Activated CD4-positive, alpha-beta memory T cell treated with anti-CD3 and anti-CD28 coated beads, Interleukin-2, amount 10 ng/mL, durations not matched to agents 7 days and 5 days (primary cell): ENCODE measurements around the gene PRDX1. TPM values are rescaled to one million over a fixed set of nuclear protein-coding genes. Genes with fewer than 3 reads are reported as not detected.

Source experiments
- CTCF ChIA-PET: fragments of 350-600 bp; sonication (Branson Sonifier 250); formaldehyde crosslinking; loops from one replicate; lab custom pipeline; 2021; ENCODE audit warnings: antibody characterized with exemption, inconsistent platforms; lab: Charles Lee
- POLR2A ChIA-PET: fragments of 350-600 bp; sonication (Branson Sonifier 250); formaldehyde crosslinking; loops from one replicate; lab custom pipeline; 2021; ENCODE audit warnings: antibody characterized with exemption; lab: Charles Lee
- DNase-seq: peaks from one replicate; pipeline ENCODE4 v3.0.0-alpha.2; 2020
- H3K27ac Mint-ChIP-seq: one replicate; pipeline ENCODE4 v1.8.0; 2021; ENCODE audit warnings: mild to moderate bottlenecking, mixed read lengths
- H3K27me3 Mint-ChIP-seq: one replicate; pipeline ENCODE4 v1.8.0; 2021; ENCODE audit warnings: mixed read lengths
- H3K36me3 Mint-ChIP-seq: one replicate; pipeline ENCODE4 v1.8.0; 2021; ENCODE audit warnings: low read depth, mixed read lengths
- H3K4me1 Mint-ChIP-seq: one replicate; pipeline ENCODE4 v1.8.0; 2021; ENCODE audit warnings: mixed read lengths
- H3K4me3 Mint-ChIP-seq: one replicate; pipeline ENCODE4 v1.8.0; 2021; ENCODE audit warnings: mild to moderate bottlenecking, mixed read lengths
- H3K9me3 Mint-ChIP-seq: one replicate; pipeline ENCODE4 v1.8.0; 2021; ENCODE audit warnings: mixed read lengths
- total RNA-seq, 2 experiments: library from RNA; stranded (reverse); gene quantifications; one replicate each; pipeline ENCODE4 v1.2.3, GENCODE V29; 2021

PRDX1 gene
- 100 to 1,000 TPM; 296 to 309 TPM for total RNA-seq

GRCh38 chr1:45521413-45522323, at the start of gene PRDX1:
PRDX1 (minus strand) TSS chr1:45521884; CDS start chr1:45519043, 2,841 bp downstream.
- Mint-ChIP-seq H3K9me3 (no peaks in the 10 kb centered on the region), H3K4me1 (peaks cover 49% of the 10 kb centered on the region)
- DNase-seq = peak; percentile 97

GRCh38 chr1:45570631-45571030, 48.9 kb upstream of the PRDX1 start:
- POLR2A ChIA-PET = interaction anchor here (0.7 to 5.4 kb wide), 8 partner anchors 13 to 71 kb away, joined by 3 to 35 read pairs (median 11); partner anchors contain the start of genes AKR1A1, CCDC163, MMACHC and NASP

More at GRCh38 chr1:45521413-45522323, at the start of gene PRDX1:
- ChIA-PET CTCF (interaction anchor here (0.6 to 2.4 kb wide), 15 partner anchors 10 to 218 kb away, joined by 3 to 23 read pairs (median 6); partner anchors contain the start of genes AKR1A1, MUTYH and TOE1), POLR2A (interaction anchor here (0.6 to 5.5 kb wide), 44 partner anchors 8 to 1576 kb away, joined by 3 to 142 read pairs (median 7); partner anchors contain the start of genes AKR1A1, BTBD19, CCDC163 and EIF2B3)
- H3K36me3 Mint-ChIP-seq = peaks cover 31% of the 10 kb centered on the region
- peak within 1 kb of the TSS; percentile 95 for H3K4me3 Mint-ChIP-seq
- peaks cover 10% of the 10 kb centered on the region for H3K27me3 Mint-ChIP-seq
- peak within 1 kb of the TSS; percentile 88 for H3K27ac Mint-ChIP-seq

GRCh38 chr1:45569962-45570581, 48.4 kb upstream of the PRDX1 start:
- POLR2A ChIA-PET = interaction anchor here (0.6 to 5.4 kb wide), 9 partner anchors 13 to 221 kb away, joined by 3 to 35 read pairs (median 6); partner anchors contain the start of genes AKR1A1, CCDC163, MMACHC and NASP

More at GRCh38 chr1:45570631-45571030, 48.9 kb upstream of the PRDX1 start:
- CTCF ChIA-PET = interaction anchor here (0.6 to 7.6 kb wide), 16 partner anchors 9 to 268 kb away, joined by 3 to 120 read pairs (median 5); partner anchors contain the start of genes CCDC163, MMACHC, MUTYH and PRDX1
- Mint-ChIP-seq H3K27me3 (no peaks in the 10 kb centered on the region), H3K9me3 (no peaks in the 10 kb centered on the region), H3K4me1 (no peaks in the 10 kb centered on the region), H3K36me3 (peaks cover 44% of the 10 kb centered on the region), H3K4me3 (no peak overlapping the region), H3K27ac (no peak overlapping the region)
- DNase-seq = no peak

GRCh38 chr1:45569571-45569961, 47.9 kb upstream of the PRDX1 start:
- Mint-ChIP-seq H3K27ac (no peak overlapping the region), H3K4me1 (no peaks in the 10 kb centered on the region), H3K36me3 (peaks cover 44% of the 10 kb centered on the region), H3K4me3 (no peak overlapping the region), H3K9me3 (no peaks in the 10 kb centered on the region), H3K27me3 (no peaks in the 10 kb centered on the region)
- no peak for DNase-seq
- ChIA-PET POLR2A (interaction anchor here (0.8 to 5.4 kb wide), 7 partner anchors 14 to 221 kb away, joined by 3 to 35 read pairs (median 16); partner anchors contain the start of genes AKR1A1, CCDC163, MMACHC and NASP), CTCF (interaction anchor here (0.7 to 7.6 kb wide), 21 partner anchors 10 to 267 kb away, joined by 3 to 120 read pairs (median 5); partner anchors contain the start of genes AKR1A1, CCDC163, MMACHC and MUTYH)

More at GRCh38 chr1:45569962-45570581, 48.4 kb upstream of the PRDX1 start:
- Mint-ChIP-seq H3K4me3 (no peak overlapping the region), H3K9me3 (no peaks in the 10 kb centered on the region), H3K4me1 (no peaks in the 10 kb centered on the region), H3K27ac (no peak overlapping the region), H3K27me3 (no peaks in the 10 kb centered on the region), H3K36me3 (peaks cover 44% of the 10 kb centered on the region)
- peak; percentile 79 for DNase-seq
- CTCF ChIA-PET = interaction anchor here (0.6 to 7.6 kb wide), 23 partner anchors 10 to 267 kb away, joined by 3 to 120 read pairs (median 5); partner anchors contain the start of genes AKR1A1, CCDC163, MMACHC and MUTYH

- no peak for DNase-seq
- ChIA-PET CTCF (interaction anchor here (0.7 to 7.6 kb wide), 18 partner anchors 10 to 759 kb away, joined by 3 to 120 read pairs (median 5); partner anchors contain the start of genes AKR1A1, CCDC163, MMACHC and NASP), POLR2A (interaction anchor here (1.1 to 5.4 kb wide), 6 partner anchors 15 to 56 kb away, joined by 5 to 35 read pairs (median 22); partner anchors contain the start of genes AKR1A1, NASP and PRDX1)
- Mint-ChIP-seq H3K4me3 (no peak overlapping the region), H3K27ac (peak overlapping the region; percentile 15), H3K36me3 (peaks cover 53% of the 10 kb centered on the region), H3K9me3 (no peaks in the 10 kb centered on the region), H3K4me1 (no peaks in the 10 kb centered on the region), H3K27me3 (no peaks in the 10 kb centered on the region)
These were observed 46.7 kb upstream of the PRDX1 start for GRCh38 chr1:45568421-45568820.

- H3K27ac Mint-ChIP-seq = peak overlapping the region; percentile 15
- H3K36me3 Mint-ChIP-seq = peaks cover 57% of the 10 kb centered on the region
- H3K4me3 Mint-ChIP-seq = no peak overlapping the region
- H3K4me1 Mint-ChIP-seq = no peaks in the 10 kb centered on the region
- H3K27me3 Mint-ChIP-seq = no peaks in the 10 kb centered on the region
- H3K9me3 Mint-ChIP-seq = no peaks in the 10 kb centered on the region
- ChIA-PET CTCF (interaction anchor here (0.9 to 7.6 kb wide), 12 partner anchors 10 to 758 kb away, joined by 3 to 120 read pairs (median 12); partner anchors contain the start of genes AKR1A1, CCDC163, MMACHC and NASP), POLR2A (interaction anchor here (2.2 to 5.4 kb wide), 5 partner anchors 16 to 56 kb away, joined by 11 to 35 read pairs (median 28); partner anchors contain the start of genes AKR1A1, NASP and PRDX1)
- no peak for DNase-seq
These were observed 46.2 kb upstream of the PRDX1 start for GRCh38 chr1:45567911-45568310.

- no peaks in the 10 kb centered on the region for H3K9me3 Mint-ChIP-seq
- H3K27me3 Mint-ChIP-seq = no peaks in the 10 kb centered on the region
- peaks cover 60% of the 10 kb centered on the region for H3K36me3 Mint-ChIP-seq
- H3K4me1 Mint-ChIP-seq = no peaks in the 10 kb centered on the region
- H3K27ac Mint-ChIP-seq = no peak overlapping the region
- ChIA-PET CTCF (interaction anchor here (0.6 to 7.6 kb wide), 5 partner anchors 9 to 779 kb away, joined by 3 to 120 read pairs (median 3); partner anchors contain the start of gene NASP), POLR2A (interaction anchor here (1.1 to 2.2 kb wide), 7 partner anchors 12 to 54 kb away, joined by 4 to 15 read pairs (median 5); partner anchors contain the start of genes AKR1A1 and PRDX1)
- H3K4me3 Mint-ChIP-seq = no peak overlapping the region
- no peak for DNase-seq
These were observed 45.0 kb upstream of the PRDX1 start for GRCh38 chr1:45566722-45567121.

GRCh38 chr1:45563843-45564242, 42.2 kb upstream of the PRDX1 start:
- no peak for DNase-seq
- Mint-ChIP-seq H3K27ac (no peak overlapping the region), H3K36me3 (peaks cover 52% of the 10 kb centered on the region), H3K4me1 (peaks cover 5% of the 10 kb centered on the region), H3K4me3 (no peak overlapping the region), H3K9me3 (no peaks in the 10 kb centered on the region), H3K27me3 (no peaks in the 10 kb centered on the region)
- POLR2A ChIA-PET = interaction anchor here (0.9 to 1.4 kb wide), 4 partner anchors 13 to 45 kb away, joined by 4 to 12 read pairs (median 8); partner anchors contain the start of genes AKR1A1 and PRDX1
- CTCF ChIA-PET = interaction anchor here (0.9 to 1.2 kb wide), 3 partner anchors 13 to 52 kb away, joined by 3 to 10 read pairs (median 3); no protein-coding TSS in a partner anchor

GRCh38 chr1:45557422-45557944, 35.8 kb upstream of the PRDX1 start:
- Mint-ChIP-seq H3K4me3 (no peak overlapping the region), H3K27me3 (no peaks in the 10 kb centered on the region), H3K9me3 (no peaks in the 10 kb centered on the region), H3K27ac (peak overlapping the region; percentile 38), H3K36me3 (peaks cover 32% of the 10 kb centered on the region), H3K4me1 (peaks cover 19% of the 10 kb centered on the region)
- DNase-seq = no peak
- ChIA-PET POLR2A (interaction anchor here (0.8 to 1.6 kb wide), 5 partner anchors 13 to 42 kb away, joined by 3 to 5 read pairs (median 3); partner anchors contain the start of genes NASP and PRDX1), CTCF (interaction anchor here (0.8 to 3.2 kb wide), 4 partner anchors 9 to 46 kb away, joined by 3 to 12 read pairs (median 3); no protein-coding TSS in a partner anchor)

GRCh38 chr1:45554198-45554597, 32.5 kb upstream of the PRDX1 start:
- ChIA-PET POLR2A (interaction anchor here (0.6 to 5.8 kb wide), 4 partner anchors 11 to 32 kb away, joined by 3 to 142 read pairs (median 5); partner anchors contain the start of gene PRDX1), CTCF (interaction anchor here (1.2 to 2.0 kb wide), 2 partner anchors 16 to 32 kb away, joined by 5 to 6 read pairs; partner anchors contain the start of gene PRDX1)
- Mint-ChIP-seq H3K27ac (no peak overlapping the region), H3K4me1 (peaks cover 34% of the 10 kb centered on the region), H3K27me3 (no peaks in the 10 kb centered on the region), H3K36me3 (peaks cover 26% of the 10 kb centered on the region), H3K9me3 (no peaks in the 10 kb centered on the region), H3K4me3 (no peak overlapping the region)
- DNase-seq = no peak

GRCh38 chr1:45552331-45552730, 30.6 kb upstream of the PRDX1 start:
- DNase-seq = no peak
- Mint-ChIP-seq H3K27me3 (peaks cover under 1% of the 10 kb centered on the region), H3K4me1 (peaks cover 29% of the 10 kb centered on the region), H3K27ac (peak overlapping the region; percentile 1), H3K9me3 (no peaks in the 10 kb centered on the region), H3K4me3 (peak overlapping the region; percentile 33), H3K36me3 (peaks cover 21% of the 10 kb centered on the region)
- CTCF ChIA-PET = interaction anchor here (1.3 to 2.5 kb wide), 5 partner anchors 16 to 60 kb away, joined by 3 to 11 read pairs (median 11); no protein-coding TSS in a partner anchor
- POLR2A ChIA-PET = interaction anchor here (1.3 to 5.8 kb wide), 4 partner anchors 8 to 32 kb away, joined by 4 to 142 read pairs (median 16); partner anchors contain the start of genes NASP and PRDX1
